Skin epidermis (tissue), 12 donors: Measurements from ENCODE around the gene PDGFA.

ENCODE experiments used
- H3K27ac ChIP-seq, 21 experiments: fragments of 200-600 bp; sonication (generic) in 11 of 21; one replicate each; pipeline ENCODE4 v1.5.0; 2020; ENCODE audit warnings: mild to moderate bottlenecking in 3 of 21, inconsistent platforms in 2 of 21, moderate library complexity in 2 of 21
- H3K4me3 ChIP-seq, 7 experiments: fragments of 200-600 bp; sonication (generic) in 2 of 7; one replicate each; pipeline ENCODE4 v1.5.0; 2020; ENCODE audit warnings: inconsistent platforms in 2 of 7, mild to moderate bottlenecking in 2 of 7, moderate library complexity in 1 of 7

PDGFA gene

GRCh38 chr7:508461-509170, 11.0 kb downstream of the PDGFA start:
- Histone ChIP-seq H3K27ac (peak overlapping the region in 1 of 21 experiments; percentile 18), H3K4me3 (no peak overlapping the region)

GRCh38 chr7:507623-508300, 11.9 kb downstream of the PDGFA start:
- Histone ChIP-seq H3K27ac (peak overlapping the region in 1 of 21 experiments; percentile 60), H3K4me3 (no peak overlapping the region)

DNA sequence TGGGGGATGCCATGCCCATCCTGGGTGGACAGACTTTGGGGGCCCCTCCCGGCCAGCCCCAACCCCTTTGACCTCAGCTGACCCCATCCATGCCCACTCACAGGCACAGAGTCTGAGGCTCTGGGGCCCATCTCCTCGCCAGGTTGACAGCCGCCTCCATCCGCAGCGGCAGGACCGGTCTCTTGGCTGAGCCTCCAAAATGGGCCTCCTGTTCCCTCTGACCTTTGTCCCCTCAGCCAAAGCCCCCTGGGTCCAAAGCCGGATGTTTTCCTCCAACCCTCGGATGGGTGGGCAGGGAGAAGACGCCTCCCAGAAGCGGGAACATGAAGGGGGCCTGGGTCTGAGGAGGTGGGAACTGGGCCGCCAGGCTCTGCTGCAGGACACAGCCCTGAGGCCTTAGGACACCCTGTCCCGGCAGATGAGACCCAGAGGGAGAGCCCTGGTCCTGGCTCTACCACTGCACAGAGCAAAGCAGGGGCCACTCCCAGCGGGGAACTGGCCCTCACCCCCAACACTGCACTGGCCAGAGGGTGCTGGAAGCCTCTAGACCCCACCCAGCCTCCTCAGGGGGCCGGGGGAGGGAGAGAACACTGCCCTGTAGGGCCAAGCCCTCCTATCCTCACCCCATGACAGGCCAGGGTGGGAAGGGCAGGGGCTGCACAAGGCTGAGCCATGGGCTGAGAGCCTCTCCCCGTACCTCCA, 12.6 kb downstream of the PDGFA start:
- no peak overlapping the region for H3K4me3 ChIP-seq
- H3K27ac ChIP-seq = peak overlapping the region in 2 of 21 experiments; percentile 15 to 60

DNA sequence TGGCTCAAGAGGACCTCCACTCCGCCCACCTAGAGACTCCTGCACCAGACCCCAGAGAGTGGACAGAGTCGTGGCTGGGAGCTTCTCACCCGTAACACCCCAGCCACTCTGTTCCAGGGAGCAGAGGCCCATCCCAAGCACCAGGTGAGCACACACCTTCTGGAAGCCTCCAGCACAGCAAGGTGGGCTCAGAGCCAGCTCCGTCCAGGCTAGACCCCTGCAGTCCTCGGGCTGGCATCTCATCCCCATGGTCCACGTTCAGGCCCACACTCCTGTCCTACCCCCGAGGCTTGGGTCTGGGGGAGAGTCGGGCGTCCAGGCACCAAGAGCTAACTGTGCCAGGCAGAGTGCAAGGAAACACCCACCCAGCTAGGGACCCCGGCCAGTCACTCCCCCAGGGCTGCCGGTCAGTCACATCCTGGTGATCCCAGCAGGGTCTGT, 13.2 kb downstream of the PDGFA start:
- Histone ChIP-seq H3K27ac (peak overlapping the region in 2 of 21 experiments; percentile 11 to 60), H3K4me3 (no peak overlapping the region)

DNA sequence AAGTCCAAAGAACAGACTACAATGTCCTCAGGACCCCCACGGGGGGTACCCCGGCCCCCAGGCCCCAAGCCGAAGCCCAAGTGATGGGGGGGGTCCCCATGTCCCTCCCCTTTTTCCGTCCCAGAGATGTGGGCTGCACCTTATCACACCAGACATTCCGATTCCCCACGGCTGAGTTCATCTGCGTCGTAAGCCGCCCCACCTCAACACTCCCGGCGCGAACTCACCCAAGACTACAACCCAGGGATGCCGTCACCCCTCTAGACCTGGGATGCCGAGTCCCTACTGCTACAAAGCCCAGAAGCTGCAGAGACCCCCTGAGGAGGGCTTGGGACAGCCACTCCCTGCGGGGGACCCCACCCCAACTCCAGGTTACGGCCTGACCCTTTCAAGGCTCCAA, 14.5 kb downstream of the PDGFA start:
- Histone ChIP-seq H3K27ac (peak overlapping the region in 2 of 21 experiments; percentile 61 to 79), H3K4me3 (no peak overlapping the region)

DNA sequence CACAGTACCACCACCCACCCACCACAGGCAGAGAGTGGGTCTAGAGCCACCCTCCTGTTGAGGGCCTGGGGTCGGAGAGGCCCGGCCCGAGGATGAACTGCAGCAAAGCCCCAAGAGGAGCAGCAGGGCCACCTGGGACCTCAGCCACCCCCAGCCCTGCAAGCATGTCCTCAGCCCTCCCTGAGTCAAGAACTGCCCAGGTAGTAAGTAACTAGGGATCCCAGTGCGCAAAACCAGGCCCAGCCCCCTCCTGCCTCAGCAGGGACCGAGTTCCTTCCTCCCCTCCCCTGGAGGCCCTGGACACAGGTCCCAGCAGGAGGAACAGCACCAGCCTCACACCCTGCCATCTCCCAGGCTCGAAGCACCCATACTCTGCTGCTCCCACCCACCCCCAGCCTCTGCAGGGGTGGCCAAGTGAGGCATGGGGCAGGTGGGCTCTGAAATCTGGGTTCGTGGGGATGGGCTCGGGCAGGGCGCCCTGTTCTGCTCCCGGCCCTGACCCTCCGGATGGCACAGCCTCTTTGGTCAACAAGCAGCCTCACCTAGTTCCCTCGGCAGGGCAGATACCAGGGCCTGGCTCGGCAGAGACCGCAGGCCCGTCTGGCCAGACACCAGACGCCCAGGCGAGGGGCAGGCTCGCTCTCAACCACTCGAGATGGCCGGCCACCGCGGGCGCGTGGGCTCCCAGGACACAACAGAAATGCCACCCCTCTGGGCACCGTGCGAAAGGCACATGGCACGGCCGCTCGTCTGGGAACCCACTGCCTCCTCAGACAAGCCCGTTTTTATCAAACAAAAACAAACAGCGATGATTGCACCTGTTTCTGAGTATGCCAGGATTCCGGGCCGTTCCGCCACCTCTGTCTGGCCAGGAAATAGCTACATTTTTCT, 15.2 kb downstream of the PDGFA start:
- Histone ChIP-seq H3K4me3 (no peak overlapping the region), H3K27ac (peak overlapping the region in 2 of 21 experiments; percentile 61 to 79)

DNA sequence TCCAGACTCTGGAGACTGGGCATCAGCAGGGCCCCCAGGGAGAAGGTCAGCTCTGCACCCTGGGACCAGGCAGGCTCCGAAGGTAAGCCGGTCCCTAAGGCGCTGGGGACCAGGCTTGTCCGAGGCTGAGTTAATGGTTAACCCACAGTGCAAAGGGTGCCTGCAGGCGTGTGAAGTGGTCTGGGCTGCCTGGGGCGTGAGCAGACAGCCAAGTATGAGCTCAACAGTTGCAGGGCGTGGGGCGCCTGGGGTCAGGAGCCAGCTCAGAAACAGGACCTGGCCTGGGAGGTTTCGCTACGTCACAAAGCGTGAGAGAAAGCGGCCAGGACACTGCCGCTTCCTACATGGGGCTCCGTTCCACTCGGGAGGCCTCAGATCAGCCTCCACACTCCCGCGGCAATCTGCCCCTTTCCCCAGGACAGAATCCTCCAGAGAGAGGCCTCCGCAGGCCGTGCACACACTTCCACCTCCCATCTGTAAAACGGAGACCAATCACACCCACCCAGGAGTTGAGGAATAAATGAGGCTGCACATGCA, 16.0 kb downstream of the PDGFA start:
- peak overlapping the region in 1 of 21 experiments; percentile 79 for H3K27ac ChIP-seq

GRCh38 chr7:502296-502695, 17.4 kb downstream of the PDGFA start:
- Histone ChIP-seq H3K4me3 (no peak overlapping the region), H3K27ac (peak overlapping the region in 2 of 21 experiments; percentile 31 to 44)

More for the DNA sequence above, 16.0 kb downstream of the PDGFA start:
- no peak overlapping the region for H3K4me3 ChIP-seq

GRCh38 chr7:501526-501925, 18.1 kb downstream of the PDGFA start:
- Histone ChIP-seq H3K27ac (no peak overlapping the region), H3K4me3 (no peak overlapping the region)

DNA sequence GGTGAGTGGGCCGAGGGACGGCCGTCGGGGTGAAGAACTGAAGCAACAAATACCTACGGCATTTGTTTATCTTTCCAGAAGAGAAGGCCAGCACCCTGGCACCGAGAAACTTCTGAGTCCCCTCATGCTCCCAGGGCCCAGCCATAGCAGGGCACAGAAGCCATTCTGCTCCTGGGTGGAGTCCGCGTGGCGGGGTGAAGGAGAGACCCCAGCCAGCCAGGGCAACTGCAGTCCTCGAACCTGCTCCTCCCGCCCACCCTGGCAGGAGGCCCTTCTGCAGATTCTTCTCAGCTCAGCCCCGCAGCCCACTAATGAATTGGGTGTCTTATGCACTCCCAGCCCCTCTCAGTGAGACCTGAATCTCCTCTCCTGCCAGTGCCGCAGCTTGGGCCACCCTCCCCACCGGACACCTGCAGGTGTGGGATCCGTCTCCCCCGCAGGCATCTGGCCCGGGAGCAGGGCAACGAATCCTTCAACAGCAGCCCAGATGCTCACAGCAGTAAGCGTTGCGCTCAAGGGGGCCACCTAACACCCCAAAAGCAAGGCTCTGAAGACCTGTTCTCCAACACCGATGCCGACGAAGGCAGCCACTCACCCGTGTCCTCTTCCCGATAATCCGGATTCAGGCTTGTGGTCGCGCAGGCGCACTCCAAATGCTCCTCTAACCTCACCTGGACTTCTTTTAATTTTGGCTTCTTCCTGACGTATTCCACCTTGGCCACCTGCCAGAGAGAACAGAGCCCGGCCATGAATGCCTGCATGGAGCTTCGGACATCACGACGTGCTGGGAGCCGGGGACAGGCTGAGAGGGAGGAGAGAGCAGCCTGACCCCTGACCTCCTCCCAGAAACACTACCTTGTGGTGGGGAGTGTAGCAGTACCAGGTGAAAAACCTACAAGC, 18.9 kb downstream of the PDGFA start:
- Histone ChIP-seq H3K27ac (peak overlapping the region in 1 of 21 experiments; percentile 33), H3K4me3 (no peak overlapping the region)

GRCh38 chr7:499853-500485, 19.7 kb downstream of the PDGFA start:
- H3K27ac ChIP-seq = peak overlapping the region in 1 of 21 experiments; percentile 33

DNA sequence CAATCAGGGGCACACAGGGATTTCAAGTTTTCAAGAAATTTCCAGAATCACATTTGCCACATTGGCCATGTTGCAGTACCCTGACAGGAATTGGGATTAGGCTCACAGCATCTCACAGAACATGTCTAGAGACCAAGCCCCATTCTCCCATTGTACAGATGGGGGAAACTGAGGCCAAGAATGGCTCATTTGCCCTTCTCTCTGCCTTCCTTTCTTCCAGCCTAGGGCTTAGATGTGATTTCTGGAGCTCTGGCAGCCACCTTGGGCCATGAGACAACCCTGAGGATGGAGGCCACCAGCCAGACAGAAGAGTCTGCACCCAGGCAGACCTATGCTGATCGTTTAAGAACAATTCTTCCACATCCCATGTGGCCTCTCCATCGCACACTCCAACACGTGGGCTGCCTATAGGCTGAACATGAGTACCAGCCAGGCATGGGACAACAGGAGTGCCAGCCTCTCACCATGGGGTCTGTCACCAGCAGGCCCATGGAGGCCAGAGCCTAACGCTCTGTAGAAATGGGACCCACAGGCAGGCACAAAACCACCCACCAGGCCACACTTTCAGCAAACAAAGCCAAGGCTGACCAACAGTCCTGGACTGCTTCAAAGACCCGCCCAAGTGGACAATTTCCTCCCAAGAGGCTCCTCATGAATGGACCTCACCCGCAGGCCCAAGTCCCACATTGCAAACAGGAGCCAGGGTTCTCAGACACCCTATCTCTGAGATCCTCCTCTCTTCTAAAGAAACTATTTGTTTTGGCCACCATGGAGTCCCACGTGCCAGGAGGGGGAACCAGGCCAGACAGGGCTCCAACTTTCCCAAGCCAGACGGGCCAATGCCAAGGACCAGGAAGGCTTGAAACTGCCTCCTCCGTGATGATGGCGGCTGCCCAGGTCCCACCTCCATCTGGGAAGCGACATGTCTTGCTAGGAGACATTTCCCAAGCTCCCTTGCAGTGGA, 20.7 kb downstream of the PDGFA start:
- no peak overlapping the region for H3K4me3 ChIP-seq
- no peak overlapping the region for H3K27ac ChIP-seq

More at GRCh38 chr7:499853-500485, 19.7 kb downstream of the PDGFA start:
- no peak overlapping the region for H3K4me3 ChIP-seq

DNA sequence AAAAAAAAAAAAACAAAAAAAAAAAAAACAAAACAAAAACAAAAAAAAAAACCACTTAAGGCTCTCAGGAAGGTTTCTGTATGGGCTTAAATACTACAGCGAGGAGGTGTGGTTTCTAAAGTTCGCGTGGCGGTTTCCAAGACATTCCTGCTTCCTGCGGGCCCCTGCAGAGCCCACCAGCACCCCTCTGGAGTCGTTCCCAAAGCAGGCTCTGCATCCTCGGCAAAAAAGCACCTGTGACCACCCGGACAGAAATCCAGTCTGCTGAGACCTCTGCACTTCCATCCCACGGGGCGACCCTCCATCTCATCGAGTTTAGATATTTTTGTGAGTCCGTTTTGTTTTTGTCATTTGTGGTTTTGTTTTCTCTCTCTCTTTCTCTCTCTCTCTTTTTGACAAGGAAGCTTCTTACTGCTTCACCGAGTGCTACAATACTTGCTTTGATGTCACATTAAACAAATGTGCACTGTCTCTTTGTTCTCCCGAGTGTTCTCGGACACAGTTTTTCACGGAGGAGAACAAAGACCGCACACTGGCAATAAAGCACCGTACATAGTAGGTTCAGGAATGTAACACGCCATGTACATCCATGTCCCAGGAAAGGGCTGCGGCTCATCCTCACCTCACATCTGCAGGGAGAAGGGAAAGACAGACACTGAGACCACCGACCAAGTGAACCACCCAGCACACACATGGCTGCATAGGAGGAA, 21.5 kb downstream of the PDGFA start:
- Histone ChIP-seq H3K4me3 (no peak overlapping the region), H3K27ac (no peak overlapping the region)

DNA sequence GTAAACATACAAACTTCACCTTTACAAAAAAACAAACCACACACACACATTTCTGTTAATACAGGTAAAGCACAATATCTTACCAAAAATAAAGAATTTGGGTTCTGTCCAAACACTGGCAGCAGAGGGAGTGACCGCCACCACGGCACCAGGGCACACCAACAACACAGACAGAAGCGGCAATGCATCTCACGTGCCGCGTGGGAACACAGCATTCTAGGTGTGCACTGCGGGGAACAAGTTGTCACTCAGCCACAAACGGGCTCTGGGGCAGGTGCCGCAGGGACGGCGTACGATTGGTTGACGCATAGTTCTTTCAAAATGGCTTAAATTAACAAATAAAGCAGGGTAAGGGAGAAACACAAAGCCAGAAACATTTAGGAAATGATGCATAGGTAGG, 22.3 kb downstream of the PDGFA start:
- H3K27ac ChIP-seq = no peak overlapping the region
- H3K4me3 ChIP-seq = no peak overlapping the region

GRCh38 chr7:496528-497295, 22.9 kb downstream of the PDGFA start:
- Histone ChIP-seq H3K4me3 (no peak overlapping the region), H3K27ac (peak overlapping the region in 2 of 21 experiments; percentile 57 to 72)
